ENCODE data around the gene MMP17. TPM values are rescaled to one million over a fixed set of nuclear protein-coding genes. Genes with fewer than 3 reads are reported as not detected.

Gene MMP17
- total RNA-seq, 1 donor from 2014 or later = 16.8 TPM

GRCh38 chr12:131862994-131863710, 35.0 kb downstream of the MMP17 start:
- Histone ChIP-seq H3K27me3 (no peaks in the 10 kb centered on the region), H3K36me3 (no peaks in the 10 kb centered on the region), H3K4me3 (no peak overlapping the region), H3K4me1 (no peaks in the 10 kb centered on the region), H3K27ac (no peak overlapping the region), H3K9me3 (no peaks in the 10 kb centered on the region)
- no peak for DNase-seq (ENCODE audit: low spot score in 2 of 2)
- intact Hi-C loops (cut with DNase I) = no loop called here
- no peak for TF ChIP-seq CTCF (IDR thresholded peaks at IDR 0.05)

- Histone ChIP-seq H3K27me3 (no peaks in the 10 kb centered on the region), H3K4me1 (no peaks in the 10 kb centered on the region), H3K9me3 (no peaks in the 10 kb centered on the region), H3K27ac (no peak overlapping the region), H3K36me3 (no peaks in the 10 kb centered on the region), H3K4me3 (no peak overlapping the region)
- DNase-seq (ENCODE audit: low spot score in 2 of 2) = no peak
- intact Hi-C loops (cut with DNase I) = no loop called here
- TF ChIP-seq CTCF (IDR thresholded peaks at IDR 0.05) = no peak
Measured at GRCh38 chr12:131863711-131864396, 35.7 kb downstream of the MMP17 start.

- DNase-seq (ENCODE audit: low spot score in 2 of 2) = no peak
Measured at GRCh38 chr12:131864469-131864868, 36.3 kb downstream of the MMP17 start.

GRCh38 chr12:131865180-131865875, 37.1 kb downstream of the MMP17 start:
- no peak overlapping the region for H3K4me3 ChIP-seq
- no peaks in the 10 kb centered on the region for H3K36me3 ChIP-seq
- TF ChIP-seq CTCF (IDR thresholded peaks at IDR 0.05) = no peak
- no peak overlapping the region for H3K27ac ChIP-seq
- intact Hi-C loops (cut with DNase I) = no loop called here
- no peak for DNase-seq (ENCODE audit: low spot score in 2 of 2)
- no peaks in the 10 kb centered on the region for H3K9me3 ChIP-seq
- H3K4me1 ChIP-seq = no peaks in the 10 kb centered on the region
- no peaks in the 10 kb centered on the region for H3K27me3 ChIP-seq

More at GRCh38 chr12:131864469-131864868, 36.3 kb downstream of the MMP17 start:
- Histone ChIP-seq H3K4me1 (no peaks in the 10 kb centered on the region), H3K36me3 (no peaks in the 10 kb centered on the region), H3K4me3 (no peak overlapping the region), H3K27ac (no peak overlapping the region), H3K9me3 (no peaks in the 10 kb centered on the region), H3K27me3 (no peaks in the 10 kb centered on the region)
- intact Hi-C loops (cut with DNase I) = no loop called here
- TF ChIP-seq CTCF (IDR thresholded peaks at IDR 0.05) = no peak

GRCh38 chr12:131867471-131867870, 39.3 kb downstream of the MMP17 start:
- Histone ChIP-seq H3K27me3 (no peaks in the 10 kb centered on the region), H3K36me3 (no peaks in the 10 kb centered on the region), H3K4me1 (no peaks in the 10 kb centered on the region), H3K27ac (no peak overlapping the region), H3K9me3 (no peaks in the 10 kb centered on the region), H3K4me3 (no peak overlapping the region)
- TF ChIP-seq CTCF (IDR thresholded peaks at IDR 0.05) = no peak
- intact Hi-C loops (cut with DNase I) = no loop called here
- DNase-seq (ENCODE audit: low spot score in 2 of 2) = no peak
